Measurements from ENCODE around the gene HOXA7.

GRCh38 chr7:27184337-27185012 is 28.0 kb upstream of the HOXA7 start:
- TF ChIP-seq EP300 (IDR thresholded peaks at IDR 0.05) (no peak), POLR2AphosphoS5 (IDR thresholded peaks at IDR 0.05) (peak; percentile 62 to 85 (median 75))
